Stimulated activated CD8-positive, alpha-beta memory T cell treated with anti-CD3 and anti-CD28 coated beads, Interleukin-15, amount 100 ng/mL, for 4 hours (primary cell): ENCODE data around the gene VPS13D.
A peak's percentile ranks its signal among the peaks of the same experiment; 100 is the strongest.

ENCODE experiments used
- DNase-seq, 2 donors: peaks; one replicate each; pipeline ENCODE4 v3.0.0-alpha.2; 2020; ENCODE audit warnings: low read depth in 2 of 2

Gene VPS13D, protein sequence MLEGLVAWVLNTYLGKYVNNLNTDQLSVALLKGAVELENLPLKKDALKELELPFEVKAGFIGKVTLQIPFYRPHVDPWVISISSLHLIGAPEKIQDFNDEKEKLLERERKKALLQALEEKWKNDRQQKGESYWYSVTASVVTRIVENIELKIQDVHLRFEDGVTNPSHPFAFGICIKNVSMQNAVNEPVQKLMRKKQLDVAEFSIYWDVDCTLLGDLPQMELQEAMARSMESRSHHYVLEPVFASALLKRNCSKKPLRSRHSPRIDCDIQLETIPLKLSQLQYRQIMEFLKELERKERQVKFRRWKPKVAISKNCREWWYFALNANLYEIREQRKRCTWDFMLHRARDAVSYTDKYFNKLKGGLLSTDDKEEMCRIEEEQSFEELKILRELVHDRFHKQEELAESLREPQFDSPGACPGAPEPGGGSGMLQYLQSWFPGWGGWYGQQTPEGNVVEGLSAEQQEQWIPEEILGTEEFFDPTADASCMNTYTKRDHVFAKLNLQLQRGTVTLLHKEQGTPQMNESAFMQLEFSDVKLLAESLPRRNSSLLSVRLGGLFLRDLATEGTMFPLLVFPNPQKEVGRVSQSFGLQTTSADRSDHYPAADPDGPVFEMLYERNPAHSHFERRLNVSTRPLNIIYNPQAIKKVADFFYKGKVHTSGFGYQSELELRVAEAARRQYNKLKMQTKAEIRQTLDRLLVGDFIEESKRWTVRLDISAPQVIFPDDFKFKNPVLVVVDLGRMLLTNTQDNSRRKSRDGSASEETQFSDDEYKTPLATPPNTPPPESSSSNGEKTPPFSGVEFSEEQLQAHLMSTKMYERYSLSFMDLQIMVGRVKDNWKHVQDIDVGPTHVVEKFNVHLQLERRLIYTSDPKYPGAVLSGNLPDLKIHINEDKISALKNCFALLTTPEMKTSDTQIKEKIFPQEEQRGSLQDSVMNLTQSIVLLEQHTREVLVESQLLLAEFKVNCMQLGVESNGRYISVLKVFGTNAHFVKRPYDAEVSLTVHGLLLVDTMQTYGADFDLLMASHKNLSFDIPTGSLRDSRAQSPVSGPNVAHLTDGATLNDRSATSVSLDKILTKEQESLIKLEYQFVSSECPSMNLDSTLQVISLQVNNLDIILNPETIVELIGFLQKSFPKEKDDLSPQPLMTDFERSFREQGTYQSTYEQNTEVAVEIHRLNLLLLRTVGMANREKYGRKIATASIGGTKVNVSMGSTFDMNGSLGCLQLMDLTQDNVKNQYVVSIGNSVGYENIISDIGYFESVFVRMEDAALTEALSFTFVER (N-terminal part only)

GRCh38 chr1:12229835-12230548 lies at the start of gene VPS13D:
Gene VPS13D, plus strand, starts transcription at chr1:12230030. Its CDS starts 4,237 bp downstream, at chr1:12234267.
- peak; percentile 60 to 62 for DNase-seq

DNA sequence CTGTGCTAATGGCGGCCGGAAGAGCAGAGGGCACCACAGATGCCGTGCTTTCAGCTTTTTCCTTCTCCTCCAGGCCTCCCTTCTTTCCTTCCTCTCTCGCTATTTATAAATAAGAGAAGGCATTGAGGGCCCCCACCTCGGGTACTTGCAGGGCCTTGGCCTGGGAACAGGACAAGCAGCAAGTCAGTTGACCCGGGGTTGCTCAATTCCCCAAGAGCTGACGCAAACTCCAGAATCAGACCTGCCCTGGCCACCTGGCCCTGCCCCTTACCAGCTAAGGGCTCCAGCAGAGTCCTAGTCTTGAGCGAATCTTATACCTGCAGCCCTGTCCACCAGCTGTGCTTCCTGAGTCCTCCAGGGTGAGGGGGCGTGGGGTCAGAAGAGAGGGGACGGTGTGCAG lies 49.5 kb upstream of the VPS13D start:
- DNase-seq: no peak

DNA sequence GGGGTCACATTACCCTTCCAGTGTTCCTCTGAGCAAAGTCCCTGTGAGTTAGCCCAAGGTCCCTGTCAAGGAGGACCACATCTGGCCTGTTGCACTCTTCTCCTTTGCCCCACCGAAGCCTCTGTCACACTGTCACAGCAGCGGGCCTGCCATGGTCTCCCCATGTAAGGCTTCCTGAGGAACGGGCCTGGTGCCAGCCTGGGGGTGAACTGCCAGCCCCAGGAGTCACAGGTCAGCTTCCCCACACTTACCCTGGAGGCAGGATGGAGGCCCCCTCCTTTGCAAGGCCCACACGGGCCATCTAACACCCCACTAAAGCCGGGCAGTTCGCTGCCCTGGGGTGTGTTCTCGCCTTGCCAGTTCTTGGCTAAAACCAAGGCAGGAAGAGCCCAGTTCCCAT lies 48.9 kb upstream of the VPS13D start:
- no peak for DNase-seq

- DNase-seq: no peak
These were observed 48.3 kb upstream of the VPS13D start for GRCh38 chr1:12181568-12181967.

DNA sequence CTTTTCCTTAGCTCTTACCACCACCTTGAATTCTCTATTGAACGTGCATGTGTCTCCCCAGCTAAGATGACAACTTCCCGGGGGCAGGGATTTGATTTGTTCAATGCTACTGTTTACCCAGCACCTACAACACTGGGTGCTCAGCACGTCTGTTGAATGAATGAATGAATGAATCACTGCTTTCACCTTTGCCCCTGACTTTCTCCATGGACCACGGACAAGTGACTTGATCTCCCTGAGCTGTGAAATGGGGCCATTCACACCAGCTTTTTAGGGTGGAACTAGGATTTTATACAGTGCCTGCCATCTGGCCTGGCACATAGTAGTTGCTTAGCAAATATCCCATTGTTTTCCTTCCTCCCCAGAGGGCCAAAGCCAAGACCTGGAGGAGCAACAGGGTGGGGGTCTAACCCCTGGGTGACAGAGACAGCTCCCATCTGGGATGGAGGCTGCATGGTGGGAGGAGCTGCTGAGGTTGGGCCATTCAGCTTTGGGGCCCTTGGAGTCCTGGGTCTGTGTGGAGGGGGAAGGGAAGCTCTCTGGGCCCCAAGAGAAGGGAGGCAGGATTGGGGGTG lies 47.3 kb upstream of the VPS13D start:
- no peak for DNase-seq

DNA sequence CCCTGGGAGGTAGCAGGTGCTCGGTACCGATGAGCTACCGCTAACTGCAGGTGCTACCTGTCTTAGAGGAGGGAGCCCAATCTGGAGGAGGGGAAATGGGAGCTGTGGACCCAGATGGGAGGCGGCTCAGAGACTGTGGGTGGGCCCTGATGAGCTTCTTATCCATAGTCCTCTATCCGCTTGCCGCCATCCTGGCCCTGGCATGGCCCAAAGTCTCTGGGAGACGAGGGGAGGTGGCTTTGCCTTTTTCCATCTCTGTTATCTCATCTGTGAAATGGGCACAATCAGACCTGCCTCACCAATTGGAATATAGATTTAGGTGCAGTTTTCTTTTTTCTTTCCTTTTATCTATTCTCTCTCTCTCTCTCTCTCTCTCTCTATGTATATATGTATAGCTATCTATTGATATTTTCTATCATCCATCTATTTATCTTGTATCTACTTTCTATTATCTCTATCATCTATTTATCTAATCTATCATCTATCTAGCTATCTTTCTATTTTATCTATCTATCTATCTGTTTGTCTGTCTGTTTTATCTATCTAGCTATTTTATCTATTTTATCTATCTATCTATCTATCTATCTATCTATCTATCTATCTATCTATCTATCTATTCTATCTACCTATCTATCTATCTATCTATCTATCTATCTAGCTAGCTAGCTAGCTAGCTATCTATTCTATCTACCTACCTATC lies 46.6 kb upstream of the VPS13D start:
- DNase-seq: no peak

DNA sequence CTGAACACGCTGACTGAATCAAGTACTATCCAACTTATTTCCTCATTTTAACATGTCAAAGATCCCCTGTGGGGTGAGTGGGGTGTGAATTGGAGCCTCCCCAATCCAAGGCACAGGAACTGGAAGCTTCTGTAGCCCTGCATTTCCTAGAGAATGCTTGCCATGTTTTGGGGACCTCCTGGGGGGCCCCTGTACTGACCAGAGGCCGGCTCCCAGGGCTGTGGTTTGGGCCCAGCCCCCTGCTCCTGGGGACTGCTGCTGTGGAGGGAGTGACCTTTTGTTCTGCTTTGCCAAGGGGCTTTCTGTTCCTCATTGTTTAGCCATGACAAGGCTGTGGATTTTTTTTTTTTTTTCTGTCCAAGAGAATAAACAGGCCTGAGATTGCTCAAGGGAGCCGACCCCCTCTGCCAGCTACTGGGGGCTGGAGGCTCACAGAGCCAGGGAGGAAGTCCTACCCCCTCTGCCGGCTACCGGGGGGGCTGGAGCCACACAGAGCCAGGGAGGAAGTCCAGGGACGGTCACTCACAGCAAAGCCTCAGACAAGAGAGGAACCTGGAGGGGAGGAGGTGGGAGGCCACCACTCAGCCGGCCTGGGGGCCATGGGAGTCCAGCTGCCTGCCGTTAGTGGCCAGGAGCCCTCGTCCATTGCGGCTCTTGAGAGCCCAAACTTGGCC lies 45.7 kb upstream of the VPS13D start:
- no peak for DNase-seq

DNA sequence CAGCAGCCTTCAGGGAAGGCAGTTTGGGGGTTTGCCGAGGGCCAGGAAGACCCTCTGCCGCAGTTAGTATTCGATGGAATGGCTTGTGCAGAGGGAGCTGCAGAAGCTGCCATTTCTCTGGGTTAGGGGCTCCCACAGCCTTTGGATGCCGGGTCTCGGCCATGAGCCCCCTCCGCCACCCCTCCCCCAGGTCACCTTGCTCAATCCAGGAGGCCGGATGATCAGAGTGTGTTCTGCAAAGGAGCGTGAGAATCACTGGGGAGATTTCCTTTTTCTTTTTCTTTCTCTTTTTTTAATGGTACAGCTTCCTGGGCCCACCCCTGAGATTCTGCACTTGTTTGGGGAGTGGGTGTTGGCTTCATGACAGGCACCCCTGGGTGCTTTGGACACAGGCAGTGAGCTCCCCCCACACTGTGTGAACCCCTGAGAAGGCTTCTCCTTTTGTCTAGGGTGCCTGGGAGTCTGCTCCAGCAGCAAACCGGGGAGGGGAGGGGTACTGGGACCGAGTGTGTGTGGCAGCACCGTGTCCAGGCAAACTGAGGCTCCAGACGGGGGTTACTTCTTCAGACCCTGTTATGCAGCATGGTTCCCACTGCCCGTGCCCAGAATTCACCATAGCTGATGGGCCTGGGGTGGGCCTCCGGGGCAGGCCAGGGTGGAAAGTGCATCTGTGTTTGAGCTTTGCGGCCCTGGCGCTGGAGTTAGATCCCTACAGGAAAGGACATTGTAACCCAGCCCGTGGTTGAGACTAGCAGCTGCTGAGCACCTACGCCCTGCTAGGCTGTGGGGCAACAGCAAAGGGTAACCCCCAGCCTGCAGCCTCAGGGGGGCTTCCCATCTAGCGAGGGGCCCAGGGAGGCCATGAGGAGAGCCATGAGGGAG lies 44.6 kb upstream of the VPS13D start:
- no peak for DNase-seq

DNA sequence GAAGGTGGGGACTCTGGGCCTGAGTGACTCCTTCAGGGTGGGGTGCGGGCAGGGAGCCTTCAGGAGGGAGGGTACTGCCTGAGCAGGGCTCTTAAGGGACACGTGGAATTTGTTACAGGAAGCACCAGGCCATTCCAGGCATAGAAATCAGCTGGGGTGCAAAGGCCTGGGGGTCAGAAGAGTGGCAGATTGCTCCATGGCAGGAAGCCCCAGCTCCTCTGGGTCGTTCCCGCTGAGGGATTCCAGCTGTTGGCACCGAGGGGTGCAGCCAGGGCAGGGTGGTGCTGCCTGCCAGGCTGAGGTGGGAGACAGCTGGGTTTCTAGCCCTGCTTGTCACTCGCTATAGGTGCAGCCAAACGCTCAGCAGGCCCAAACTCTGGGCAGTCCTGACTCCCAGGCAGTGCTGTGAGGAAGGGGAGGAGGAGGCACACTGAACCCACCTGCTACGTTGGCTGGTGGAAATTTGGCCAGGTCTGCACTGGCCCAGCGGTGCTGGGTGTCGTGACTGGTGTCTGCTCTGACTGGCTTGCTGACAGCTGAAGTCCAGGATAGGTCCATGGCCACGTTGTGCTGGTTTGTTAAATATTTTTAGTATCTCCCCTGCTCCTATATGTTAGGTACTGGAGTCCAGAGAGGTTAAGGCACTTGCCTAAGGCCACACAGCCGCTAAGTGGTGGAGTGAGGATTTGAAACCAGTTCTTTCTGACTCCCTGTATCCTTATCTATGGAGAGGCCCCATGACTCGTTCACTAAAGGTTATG lies 43.7 kb upstream of the VPS13D start:
- DNase-seq: no peak

- no peak for DNase-seq
These were observed 43.2 kb upstream of the VPS13D start for GRCh38 chr1:12186679-12186985.

- no peak for DNase-seq
These were observed 41.7 kb upstream of the VPS13D start for GRCh38 chr1:12188115-12188514.

DNA sequence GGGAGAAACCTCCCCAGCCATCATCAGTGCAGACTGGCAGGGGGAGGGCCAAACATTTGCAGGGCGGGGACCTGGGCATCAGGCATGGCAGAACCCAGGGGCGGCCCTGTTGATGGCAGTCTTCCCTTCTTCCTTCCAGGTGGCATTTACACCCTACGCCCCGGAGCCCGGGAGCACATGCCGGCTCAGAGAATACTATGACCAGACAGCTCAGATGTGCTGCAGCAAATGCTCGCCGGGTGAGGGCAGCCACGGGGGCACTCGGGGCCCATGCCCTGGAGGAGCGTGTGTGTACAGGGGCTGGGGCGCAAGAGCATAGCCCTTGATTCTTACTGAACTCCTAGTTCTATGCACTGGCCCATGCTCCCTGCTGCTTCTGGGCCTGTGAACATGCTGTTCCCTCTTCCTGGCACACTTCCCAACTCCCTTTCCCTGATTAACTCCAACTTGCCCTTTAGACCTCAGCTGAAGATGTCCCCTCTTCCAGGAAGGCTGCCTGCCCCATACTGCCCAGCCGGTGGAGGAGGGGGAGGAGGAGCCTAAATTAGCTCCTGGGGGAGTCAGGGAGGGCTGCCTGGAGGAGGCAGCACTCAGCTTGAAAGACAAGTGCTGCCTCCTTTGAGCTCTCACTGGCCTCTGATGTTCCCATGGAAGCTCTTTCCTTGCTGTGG lies 41.0 kb upstream of the VPS13D start:
- no peak for DNase-seq

- no peak for DNase-seq
These were observed 40.5 kb upstream of the VPS13D start for GRCh38 chr1:12189328-12189682.

DNA sequence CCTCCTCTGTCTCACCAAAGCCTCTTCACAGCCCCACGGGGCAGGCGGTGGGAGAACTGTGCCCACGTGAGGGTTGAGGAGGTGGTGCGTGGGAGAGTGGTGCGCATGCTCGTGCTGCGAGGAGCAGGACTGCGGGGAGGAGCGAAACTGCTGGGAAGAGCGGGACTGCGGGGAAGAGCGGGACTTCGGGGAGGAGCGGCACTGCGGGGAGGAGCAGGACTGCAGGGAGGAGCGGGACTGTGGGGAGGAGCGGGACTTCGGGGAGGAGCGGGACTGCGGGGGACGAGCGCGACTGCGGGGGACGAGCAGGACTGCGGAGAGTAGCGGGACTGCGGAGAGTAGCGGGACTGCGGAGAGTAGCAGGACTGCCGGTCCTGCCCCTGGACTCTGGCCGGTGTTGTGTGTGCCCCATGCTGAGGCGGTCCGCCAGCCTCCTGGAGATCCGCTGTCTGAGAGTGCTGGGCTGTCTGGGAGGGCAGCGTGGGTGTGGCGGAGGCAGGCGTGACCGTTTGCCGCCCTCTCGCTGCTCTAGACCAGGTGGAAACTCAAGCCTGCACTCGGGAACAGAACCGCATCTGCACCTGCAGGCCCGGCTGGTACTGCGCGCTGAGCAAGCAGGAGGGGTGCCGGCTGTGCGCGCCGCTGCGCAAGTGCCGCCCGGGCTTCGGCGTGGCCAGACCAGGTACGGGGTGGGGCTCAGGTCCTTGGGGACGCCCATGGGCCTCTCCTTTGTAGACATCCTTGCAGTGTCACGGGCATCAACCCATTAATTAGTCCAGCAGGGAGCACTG lies 38.4 kb upstream of the VPS13D start:
- no peak for DNase-seq

GRCh38 chr1:12194666-12195216 lies 35.1 kb upstream of the VPS13D start:
- DNase-seq: no peak

DNA sequence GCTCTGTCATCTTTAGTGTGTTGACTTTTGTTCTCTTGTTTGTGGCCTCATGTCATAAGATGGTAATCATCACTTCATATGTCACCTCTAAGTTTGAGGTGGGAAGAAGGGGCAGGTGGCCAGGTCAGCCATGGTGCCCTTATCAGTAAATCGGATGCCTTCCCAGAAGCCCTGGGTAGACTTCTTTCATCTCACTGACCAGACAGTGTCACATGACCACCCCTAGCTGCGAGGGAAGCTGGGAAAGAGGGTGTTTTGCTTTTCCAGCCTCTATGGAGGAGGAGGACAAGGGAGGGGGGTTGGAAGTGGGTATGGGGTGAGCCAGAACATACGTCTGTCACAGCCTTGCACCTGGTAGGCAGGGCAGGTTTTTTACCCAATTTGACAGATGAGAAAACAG lies 34.4 kb upstream of the VPS13D start:
- no peak for DNase-seq
